Measurements from ENCODE around the gene TIMELESS. TPM values are rescaled to one million over a fixed set of nuclear protein-coding genes. Genes with fewer than 3 reads are reported as not detected.

Gene TIMELESS
- total RNA-seq, 1 donor from 2014 or later = 12.1 TPM

- Mint-ChIP-seq H3K27me3 (ENCODE audit: low read depth) (no peaks in the 10 kb centered on the region), H3K4me1 (ENCODE audit: low read depth) (no peaks in the 10 kb centered on the region), H3K9me3 (ENCODE audit: low read depth) (no peaks in the 10 kb centered on the region), H3K36me3 (ENCODE audit: low read depth) (peaks cover 18% of the 10 kb centered on the region), H3K4me3 (ENCODE audit: unreplicated experiment) (no peak overlapping the region), H3K27ac (ENCODE audit: unreplicated experiment) (no peak overlapping the region)
- TF ChIP-seq, protein P1, sequence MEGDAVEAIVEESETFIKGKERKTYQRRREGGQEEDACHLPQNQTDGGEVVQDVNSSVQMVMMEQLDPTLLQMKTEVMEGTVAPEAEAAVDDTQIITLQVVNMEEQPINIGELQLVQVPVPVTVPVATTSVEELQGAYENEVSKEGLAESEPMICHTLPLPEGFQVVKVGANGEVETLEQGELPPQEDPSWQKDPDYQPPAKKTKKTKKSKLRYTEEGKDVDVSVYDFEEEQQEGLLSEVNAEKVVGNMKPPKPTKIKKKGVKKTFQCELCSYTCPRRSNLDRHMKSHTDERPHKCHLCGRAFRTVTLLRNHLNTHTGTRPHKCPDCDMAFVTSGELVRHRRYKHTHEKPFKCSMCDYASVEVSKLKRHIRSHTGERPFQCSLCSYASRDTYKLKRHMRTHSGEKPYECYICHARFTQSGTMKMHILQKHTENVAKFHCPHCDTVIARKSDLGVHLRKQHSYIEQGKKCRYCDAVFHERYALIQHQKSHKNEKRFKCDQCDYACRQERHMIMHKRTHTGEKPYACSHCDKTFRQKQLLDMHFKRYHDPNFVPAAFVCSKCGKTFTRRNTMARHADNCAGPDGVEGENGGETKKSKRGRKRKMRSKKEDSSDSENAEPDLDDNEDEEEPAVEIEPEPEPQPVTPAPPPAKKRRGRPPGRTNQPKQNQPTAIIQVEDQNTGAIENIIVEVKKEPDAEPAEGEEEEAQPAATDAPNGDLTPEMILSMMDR (IDR thresholded peaks at IDR 0.05) = no peak
- DNase-seq (ENCODE audit: low spot score) = no peak
These were observed 28.8 kb downstream of the TIMELESS start for GRCh38 chr12:56420411-56420810.

- no peak overlapping the region for H3K27ac Mint-ChIP-seq (ENCODE audit: unreplicated experiment)
- H3K4me1 Mint-ChIP-seq (ENCODE audit: low read depth) = no peaks in the 10 kb centered on the region
- no peaks in the 10 kb centered on the region for H3K9me3 Mint-ChIP-seq (ENCODE audit: low read depth)
- DNase-seq (ENCODE audit: low spot score) = no peak
- peaks cover 15% of the 10 kb centered on the region for H3K36me3 Mint-ChIP-seq (ENCODE audit: low read depth)
- H3K27me3 Mint-ChIP-seq (ENCODE audit: low read depth) = no peaks in the 10 kb centered on the region
- no peak overlapping the region for H3K4me3 Mint-ChIP-seq (ENCODE audit: unreplicated experiment)
- TF ChIP-seq, protein P1 (IDR thresholded peaks at IDR 0.05) = no peak
These were observed 31.5 kb downstream of the TIMELESS start for GRCh38 chr12:56417739-56418138.

GRCh38 chr12:56414401-56414800, 34.8 kb downstream of the TIMELESS start:
- Mint-ChIP-seq H3K9me3 (ENCODE audit: low read depth) (no peaks in the 10 kb centered on the region), H3K27ac (ENCODE audit: unreplicated experiment) (no peak overlapping the region), H3K4me3 (ENCODE audit: unreplicated experiment) (no peak overlapping the region), H3K36me3 (ENCODE audit: low read depth) (peaks cover 5% of the 10 kb centered on the region), H3K4me1 (ENCODE audit: low read depth) (peaks cover 4% of the 10 kb centered on the region), H3K27me3 (ENCODE audit: low read depth) (no peaks in the 10 kb centered on the region)
- no peak for DNase-seq (ENCODE audit: low spot score)
- TF ChIP-seq, protein P1 (IDR thresholded peaks at IDR 0.05) = no peak

DNA sequence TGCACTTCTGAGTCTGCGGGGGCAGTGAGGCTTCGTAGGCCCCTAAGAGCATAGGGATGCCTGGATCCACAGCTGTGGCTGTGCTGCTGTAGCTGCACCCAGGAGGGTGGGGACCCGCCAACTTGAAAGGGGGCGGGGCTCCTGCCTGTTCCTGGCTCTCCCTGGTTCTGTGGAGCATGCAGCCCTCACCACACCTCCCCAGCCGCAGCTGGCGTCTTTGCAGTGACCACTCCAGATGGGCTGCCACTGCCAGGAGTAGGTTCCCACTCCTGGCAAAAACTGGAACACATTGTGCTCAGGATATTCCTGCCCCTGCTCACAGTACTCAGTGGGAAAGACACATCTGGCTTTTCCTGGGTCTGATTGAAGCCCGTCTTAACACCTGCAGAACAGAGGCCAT, 35.8 kb downstream of the TIMELESS start:
- H3K4me1 Mint-ChIP-seq (ENCODE audit: low read depth) = peaks cover 4% of the 10 kb centered on the region
- TF ChIP-seq, protein P1 (IDR thresholded peaks at IDR 0.05) = no peak
- H3K4me3 Mint-ChIP-seq (ENCODE audit: unreplicated experiment) = no peak overlapping the region
- H3K9me3 Mint-ChIP-seq (ENCODE audit: low read depth) = no peaks in the 10 kb centered on the region
- no peak for DNase-seq (ENCODE audit: low spot score)
- H3K36me3 Mint-ChIP-seq (ENCODE audit: low read depth) = peaks cover 5% of the 10 kb centered on the region
- no peak overlapping the region for H3K27ac Mint-ChIP-seq (ENCODE audit: unreplicated experiment)
- no peaks in the 10 kb centered on the region for H3K27me3 Mint-ChIP-seq (ENCODE audit: low read depth)

DNA sequence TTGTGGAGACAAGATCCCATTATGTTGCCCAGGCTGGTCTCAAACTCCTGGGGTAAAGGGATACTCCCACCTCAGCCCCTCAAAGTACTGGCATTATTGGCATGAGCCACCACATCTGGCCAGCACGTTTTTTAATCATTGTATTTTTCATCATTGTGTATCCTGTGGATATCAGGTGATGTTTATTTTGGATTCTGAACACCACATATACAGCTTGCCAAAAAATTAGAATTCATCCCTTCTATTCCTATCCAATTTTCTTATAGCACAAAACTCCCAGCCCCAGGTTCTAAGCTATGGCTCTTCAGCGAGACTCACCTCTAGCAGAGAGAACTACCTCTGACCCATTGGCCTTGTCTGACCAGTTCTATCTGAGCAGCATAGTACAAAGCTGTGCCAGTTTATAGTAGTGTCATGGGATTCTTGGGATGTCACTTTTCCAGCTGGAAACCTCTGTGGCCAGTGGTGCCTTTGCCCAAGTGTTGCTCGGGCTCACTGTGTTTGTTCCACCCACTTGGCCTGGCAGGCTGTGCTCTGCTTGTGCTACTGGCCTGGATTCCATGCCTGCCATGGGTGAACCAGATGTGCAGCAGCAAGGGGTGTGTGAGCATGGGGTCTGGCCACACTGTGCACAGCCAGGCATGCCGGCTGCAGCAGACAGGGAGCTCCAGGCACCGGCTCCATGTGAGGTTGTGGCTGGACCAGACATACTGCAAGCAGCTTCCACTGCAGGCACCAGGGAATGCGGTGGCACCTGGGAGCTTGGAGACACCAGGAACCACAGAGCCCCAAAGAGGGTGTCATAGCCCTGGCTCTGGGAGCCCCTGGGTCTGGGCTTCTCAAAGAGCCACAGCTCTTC, 37.2 kb downstream of the TIMELESS start:
- Mint-ChIP-seq H3K4me3 (ENCODE audit: unreplicated experiment) (no peak overlapping the region), H3K36me3 (ENCODE audit: low read depth) (no peaks in the 10 kb centered on the region), H3K4me1 (ENCODE audit: low read depth) (peaks cover 4% of the 10 kb centered on the region), H3K27ac (ENCODE audit: unreplicated experiment) (no peak overlapping the region), H3K27me3 (ENCODE audit: low read depth) (no peaks in the 10 kb centered on the region), H3K9me3 (ENCODE audit: low read depth) (no peaks in the 10 kb centered on the region)
- TF ChIP-seq, protein P1 (IDR thresholded peaks at IDR 0.05) = no peak
- no peak for DNase-seq (ENCODE audit: low spot score)

Data from chondrocyte (in vitro differentiated cells).